Activated CD4-positive, alpha-beta memory T cell treated with anti-CD3 and anti-CD28 coated beads for 36 hours (primary cell): ENCODE data around the gene DNAH9. TPM values are rescaled to one million over a fixed set of nuclear protein-coding genes. Genes with fewer than 3 reads are reported as not detected.

Experiments
- CTCF ChIA-PET: fragments of 350-600 bp; sonication (Branson Sonifier 250); formaldehyde crosslinking; loops from one replicate; lab custom pipeline; 2021; ENCODE audit warnings: antibody characterized with exemption, inconsistent platforms; lab: Charles Lee
- POLR2A ChIA-PET: fragments of 350-600 bp; sonication (Branson Sonifier 250); formaldehyde crosslinking; loops from one replicate; lab custom pipeline; 2021; ENCODE audit warnings: antibody characterized with exemption; lab: Charles Lee
- DNase-seq: peaks from one replicate; pipeline ENCODE4 v3.0.0-alpha.2; 2020
- H3K27ac Mint-ChIP-seq: one replicate; pipeline ENCODE4 v1.8.0; 2021; ENCODE audit warnings: mixed read lengths
- H3K27me3 Mint-ChIP-seq: one replicate; pipeline ENCODE4 v1.8.0; 2021; ENCODE audit warnings: mixed read lengths
- H3K36me3 Mint-ChIP-seq: one replicate; pipeline ENCODE4 v1.8.0; 2021; ENCODE audit warnings: mixed read lengths
- H3K4me1 Mint-ChIP-seq: one replicate; pipeline ENCODE4 v1.8.0; 2021; ENCODE audit warnings: low read depth, mixed read lengths
- H3K4me3 Mint-ChIP-seq: one replicate; pipeline ENCODE4 v1.8.0; 2021; ENCODE audit warnings: mild to moderate bottlenecking, mixed read lengths
- H3K9me3 Mint-ChIP-seq: one replicate; pipeline ENCODE4 v1.8.0; 2021; ENCODE audit warnings: mixed read lengths
- intact Hi-C: fragments of 100-400 bp; cut with micrococcal nuclease; formaldehyde crosslinking; loops from one replicate; pipeline ENCODE4 v1.15.1; 2023
- total RNA-seq, 2 experiments: library from RNA; stranded (reverse); gene quantifications; one replicate each; pipeline ENCODE4 v1.2.3, GENCODE V29; 2021

The DNAH9 gene
- total RNA-seq, 2 experiments from 2014 or later: not detected

GRCh38 chr17:11840052-11840451 is 241.8 kb downstream of the DNAH9 start:
- H3K27ac Mint-ChIP-seq: no peak overlapping the region
- no peaks in the 10 kb centered on the region for H3K36me3 Mint-ChIP-seq
- H3K9me3 Mint-ChIP-seq: no peaks in the 10 kb centered on the region
- no peak for DNase-seq
- intact Hi-C loops: no loop called here
- H3K4me3 Mint-ChIP-seq: no peak overlapping the region
- ChIA-PET CTCF (no interaction called here), POLR2A (no interaction called here)
- no peaks in the 10 kb centered on the region for H3K4me1 Mint-ChIP-seq
- no peaks in the 10 kb centered on the region for H3K27me3 Mint-ChIP-seq

DNA sequence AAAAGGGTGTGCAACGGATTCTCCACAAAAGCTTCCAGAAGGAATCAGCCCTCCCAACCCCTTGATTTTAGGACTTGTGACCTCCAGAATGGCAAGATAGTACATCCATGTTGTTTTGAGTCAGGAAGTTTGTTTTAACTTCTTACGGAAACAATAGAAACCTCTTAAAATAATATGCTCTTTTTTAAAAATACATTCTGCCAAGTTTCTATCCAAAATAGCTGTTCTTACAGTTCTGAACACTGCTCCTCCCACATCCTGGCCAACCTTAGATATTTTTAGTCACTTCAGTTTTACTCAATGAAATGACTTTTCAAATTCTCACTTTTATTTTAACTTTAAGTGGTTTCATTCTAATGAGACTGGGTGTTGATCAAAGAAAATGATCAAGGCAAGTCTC is 242.6 kb downstream of the DNAH9 start:
- ChIA-PET CTCF (no interaction called here), POLR2A (no interaction called here)
- H3K9me3 Mint-ChIP-seq: no peaks in the 10 kb centered on the region
- no peaks in the 10 kb centered on the region for H3K27me3 Mint-ChIP-seq
- intact Hi-C loops: no loop called here
- no peak overlapping the region for H3K27ac Mint-ChIP-seq
- H3K4me1 Mint-ChIP-seq: no peaks in the 10 kb centered on the region
- H3K36me3 Mint-ChIP-seq: no peaks in the 10 kb centered on the region
- DNase-seq: no peak
- no peak overlapping the region for H3K4me3 Mint-ChIP-seq

DNA sequence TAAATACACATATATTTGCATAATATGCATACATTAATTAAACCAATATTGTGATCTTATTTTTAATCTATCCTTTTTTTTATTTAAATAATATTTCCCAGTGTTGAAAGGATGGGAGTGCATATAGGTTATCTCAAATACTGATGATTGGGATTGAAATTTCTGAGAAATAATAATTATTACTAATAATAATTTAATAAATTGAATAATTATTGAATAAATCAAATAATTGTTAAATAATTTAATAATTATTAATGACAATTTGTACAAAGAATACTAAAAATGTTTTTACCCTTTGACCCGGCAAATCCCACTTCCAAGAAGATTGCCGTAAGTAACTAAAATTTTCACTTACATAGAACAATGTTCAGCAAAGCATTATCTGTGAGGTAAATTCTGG is 250.1 kb downstream of the DNAH9 start:
- Mint-ChIP-seq H3K27me3 (peaks cover 4% of the 10 kb centered on the region), H3K27ac (no peak overlapping the region), H3K4me1 (no peaks in the 10 kb centered on the region), H3K36me3 (no peaks in the 10 kb centered on the region), H3K9me3 (peaks cover 5% of the 10 kb centered on the region), H3K4me3 (no peak overlapping the region)
- POLR2A ChIA-PET: no interaction called here
- CTCF ChIA-PET: no interaction called here
- no peak for DNase-seq
- intact Hi-C loops: no loop called here

- intact Hi-C loops: no loop called here
- H3K36me3 Mint-ChIP-seq: no peaks in the 10 kb centered on the region
- ChIA-PET CTCF (no interaction called here), POLR2A (no interaction called here)
- no peaks in the 10 kb centered on the region for H3K4me1 Mint-ChIP-seq
- no peak for DNase-seq
- peaks cover 4% of the 10 kb centered on the region for H3K27me3 Mint-ChIP-seq
- peaks cover under 1% of the 10 kb centered on the region for H3K9me3 Mint-ChIP-seq
- no peak overlapping the region for H3K4me3 Mint-ChIP-seq
- H3K27ac Mint-ChIP-seq: no peak overlapping the region
Observed at GRCh38 chr17:11852231-11852630, 254.0 kb downstream of the DNAH9 start.

- no peak for DNase-seq
- H3K4me1 Mint-ChIP-seq: no peaks in the 10 kb centered on the region
- no peak overlapping the region for H3K4me3 Mint-ChIP-seq
- H3K36me3 Mint-ChIP-seq: no peaks in the 10 kb centered on the region
- ChIA-PET POLR2A (no interaction called here), CTCF (no interaction called here)
- H3K27me3 Mint-ChIP-seq: peaks cover 4% of the 10 kb centered on the region
- intact Hi-C loops: no loop called here
- H3K9me3 Mint-ChIP-seq: no peaks in the 10 kb centered on the region
- H3K27ac Mint-ChIP-seq: no peak overlapping the region
Observed at GRCh38 chr17:11852912-11853311, 254.6 kb downstream of the DNAH9 start.

DNA sequence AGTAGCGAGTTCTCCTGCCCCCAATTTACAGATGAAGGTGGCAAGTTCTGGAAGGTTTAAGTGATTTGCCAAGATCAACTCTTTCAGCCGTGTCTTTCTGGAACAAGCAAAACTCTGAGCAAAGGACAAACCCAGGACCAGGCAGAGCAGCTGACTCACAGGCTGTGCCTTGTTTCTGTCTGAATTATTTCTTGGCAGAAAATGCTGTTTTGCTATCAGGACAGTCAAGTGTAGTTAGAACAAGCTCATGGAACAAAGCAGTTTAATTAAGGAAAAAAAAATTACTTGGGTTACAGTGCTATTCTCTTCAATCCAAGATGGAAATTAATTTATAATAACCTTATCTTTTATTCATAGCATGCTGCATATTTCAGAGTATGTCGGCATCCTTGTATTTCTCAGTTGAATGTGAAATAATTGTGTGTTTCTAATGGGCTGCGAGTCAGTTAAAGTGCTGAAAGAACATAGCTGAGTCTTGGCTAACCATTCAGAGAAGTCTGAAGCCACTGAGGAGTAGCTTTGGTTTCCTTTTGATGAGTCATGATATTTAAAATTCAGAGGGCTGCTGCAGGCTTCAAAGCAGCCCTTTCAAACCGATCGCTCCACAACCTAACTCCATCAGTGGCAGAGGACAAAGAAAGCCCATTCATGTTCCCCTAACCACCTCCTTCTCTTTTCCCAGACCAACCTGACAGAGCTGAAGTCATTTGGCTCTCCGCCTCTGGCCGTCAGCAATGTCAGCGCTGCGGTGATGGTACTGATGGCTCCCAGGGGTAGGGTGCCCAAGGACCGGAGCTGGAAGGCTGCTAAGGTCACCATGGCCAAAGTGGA is 255.3 kb downstream of the DNAH9 start:
- Mint-ChIP-seq H3K4me1 (no peaks in the 10 kb centered on the region), H3K27ac (no peak overlapping the region), H3K36me3 (no peaks in the 10 kb centered on the region), H3K4me3 (no peak overlapping the region), H3K27me3 (peaks cover 4% of the 10 kb centered on the region), H3K9me3 (no peaks in the 10 kb centered on the region)
- POLR2A ChIA-PET: no interaction called here
- CTCF ChIA-PET: no interaction called here
- no peak for DNase-seq
- intact Hi-C loops: no loop called here

GRCh38 chr17:11855306-11855705 is 257.0 kb downstream of the DNAH9 start:
- no peaks in the 10 kb centered on the region for H3K36me3 Mint-ChIP-seq
- H3K27me3 Mint-ChIP-seq: peaks cover 1% of the 10 kb centered on the region
- H3K4me3 Mint-ChIP-seq: no peak overlapping the region
- H3K4me1 Mint-ChIP-seq: no peaks in the 10 kb centered on the region
- DNase-seq: no peak
- CTCF ChIA-PET: no interaction called here
- H3K9me3 Mint-ChIP-seq: peaks cover 6% of the 10 kb centered on the region
- POLR2A ChIA-PET: no interaction called here
- H3K27ac Mint-ChIP-seq: no peak overlapping the region
- intact Hi-C loops: no loop called here

DNA sequence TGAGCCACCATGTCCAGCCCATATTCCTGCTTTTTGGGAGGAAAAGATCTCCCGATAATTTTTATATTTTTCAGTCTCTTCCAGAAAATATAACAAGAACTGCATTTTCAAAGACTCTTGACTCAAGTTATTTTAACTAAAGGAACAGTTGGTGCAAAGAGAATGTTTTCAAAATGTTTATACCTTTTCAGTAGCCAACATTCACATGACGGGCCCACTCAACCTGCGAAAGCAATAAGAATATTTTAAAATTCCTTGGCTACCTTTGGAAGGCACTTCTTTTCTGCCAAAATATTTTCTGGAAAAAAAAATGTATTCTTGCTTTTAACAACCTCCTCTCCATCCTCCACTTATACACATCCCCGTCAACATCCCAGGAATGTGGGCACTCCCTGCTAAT is 258.7 kb downstream of the DNAH9 start:
- H3K27ac Mint-ChIP-seq: no peak overlapping the region
- no peak for DNase-seq
- ChIA-PET POLR2A (no interaction called here), CTCF (no interaction called here)
- H3K36me3 Mint-ChIP-seq: no peaks in the 10 kb centered on the region
- no peak overlapping the region for H3K4me3 Mint-ChIP-seq
- H3K9me3 Mint-ChIP-seq: peaks cover 9% of the 10 kb centered on the region
- intact Hi-C loops: no loop called here
- H3K27me3 Mint-ChIP-seq: no peaks in the 10 kb centered on the region
- H3K4me1 Mint-ChIP-seq: no peaks in the 10 kb centered on the region

DNA sequence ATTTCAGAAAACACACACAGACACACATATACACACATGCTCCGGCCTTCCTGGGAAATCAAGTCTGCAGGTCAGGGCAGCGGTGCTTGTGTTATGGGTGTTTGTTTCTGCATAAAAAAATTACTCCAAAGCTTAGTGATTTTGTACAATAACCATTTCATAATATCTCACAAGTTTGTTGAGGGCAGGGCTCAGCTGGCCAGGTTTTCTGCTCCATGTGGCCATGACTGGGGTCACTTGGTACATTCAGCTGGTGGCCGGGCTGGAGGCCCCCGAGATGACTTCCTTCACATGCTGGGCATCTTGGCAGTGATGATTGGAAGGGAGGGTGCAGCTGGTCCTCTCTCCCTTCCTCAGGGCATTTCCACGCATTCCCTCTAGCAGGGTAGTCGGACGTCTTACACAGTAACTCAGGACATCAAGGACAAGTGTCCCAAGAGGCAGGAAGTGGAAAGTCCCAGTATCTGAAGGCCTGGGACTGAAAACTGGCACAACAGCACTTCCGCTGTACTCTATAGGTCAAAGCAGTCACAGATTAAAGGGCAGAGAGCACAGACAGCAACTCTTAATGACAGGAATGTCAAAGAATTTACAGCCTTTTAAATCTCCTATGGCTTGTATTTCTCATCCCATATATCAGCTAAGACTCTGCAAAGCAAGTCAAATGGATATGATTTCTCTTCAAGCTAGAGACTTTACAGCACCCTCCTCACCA is 271.6 kb downstream of the DNAH9 start:
- no peaks in the 10 kb centered on the region for H3K4me1 Mint-ChIP-seq
- H3K9me3 Mint-ChIP-seq: peaks cover 7% of the 10 kb centered on the region
- H3K27me3 Mint-ChIP-seq: peaks cover 4% of the 10 kb centered on the region
- CTCF ChIA-PET: no interaction called here
- POLR2A ChIA-PET: no interaction called here
- intact Hi-C loops: no loop called here
- H3K4me3 Mint-ChIP-seq: no peak overlapping the region
- H3K36me3 Mint-ChIP-seq: no peaks in the 10 kb centered on the region
- DNase-seq: no peak
- H3K27ac Mint-ChIP-seq: no peak overlapping the region

GRCh38 chr17:11871773-11872172 is 273.5 kb downstream of the DNAH9 start:
- DNase-seq: no peak
- Mint-ChIP-seq H3K27me3 (peaks cover 4% of the 10 kb centered on the region), H3K36me3 (no peaks in the 10 kb centered on the region), H3K4me1 (no peaks in the 10 kb centered on the region), H3K27ac (no peak overlapping the region), H3K9me3 (peaks cover 7% of the 10 kb centered on the region), H3K4me3 (no peak overlapping the region)
- ChIA-PET CTCF (no interaction called here), POLR2A (no interaction called here)
- intact Hi-C loops: no loop called here

DNA sequence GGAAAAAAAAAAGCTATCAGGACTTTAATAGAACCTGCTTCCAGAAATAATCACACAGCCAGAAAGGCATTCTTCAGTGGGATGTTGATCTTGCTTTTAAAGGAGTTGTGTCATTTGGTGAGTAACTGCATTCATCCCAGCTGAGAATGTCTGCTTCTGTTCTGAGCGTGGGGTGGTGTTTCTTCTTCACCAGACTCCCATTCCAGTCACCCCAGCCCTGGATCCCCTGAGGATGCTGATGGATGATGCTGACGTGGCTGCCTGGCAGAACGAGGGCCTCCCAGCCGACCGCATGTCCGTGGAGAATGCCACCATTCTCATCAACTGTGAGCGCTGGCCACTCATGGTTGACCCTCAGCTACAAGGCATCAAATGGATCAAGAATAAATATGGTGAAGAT is 276.5 kb downstream of the DNAH9 start:
- Mint-ChIP-seq H3K4me1 (no peaks in the 10 kb centered on the region), H3K27me3 (peaks cover 3% of the 10 kb centered on the region)

GRCh38 chr17:11880714-11881113 is 282.4 kb downstream of the DNAH9 start:
- Mint-ChIP-seq H3K27ac (no peak overlapping the region), H3K36me3 (no peaks in the 10 kb centered on the region), H3K4me1 (no peaks in the 10 kb centered on the region), H3K27me3 (no peaks in the 10 kb centered on the region), H3K4me3 (no peak overlapping the region), H3K9me3 (no peaks in the 10 kb centered on the region)
- POLR2A ChIA-PET: no interaction called here
- CTCF ChIA-PET: no interaction called here
- DNase-seq: no peak
- intact Hi-C loops: no loop called here

More for the DNA sequence above, 276.5 kb downstream of the DNAH9 start:
- ChIA-PET POLR2A (no interaction called here), CTCF (no interaction called here)
- Mint-ChIP-seq H3K27ac (no peak overlapping the region), H3K4me3 (no peak overlapping the region), H3K9me3 (peaks cover 3% of the 10 kb centered on the region), H3K36me3 (no peaks in the 10 kb centered on the region)
- intact Hi-C loops: no loop called here
- no peak for DNase-seq

GRCh38 chr17:11882716-11883115 is 284.4 kb downstream of the DNAH9 start:
- Mint-ChIP-seq H3K27me3 (no peaks in the 10 kb centered on the region), H3K4me1 (no peaks in the 10 kb centered on the region), H3K27ac (no peak overlapping the region), H3K9me3 (no peaks in the 10 kb centered on the region), H3K36me3 (no peaks in the 10 kb centered on the region), H3K4me3 (no peak overlapping the region)
- intact Hi-C loops: no loop called here
- ChIA-PET CTCF (no interaction called here), POLR2A (no interaction called here)
- DNase-seq: no peak
